GM19043 (cell line): ENCODE results near the gene SORCS2.

Experiments
- ATAC-seq: cut with Tn5 transposase; IDR thresholded peaks from one replicate; pipeline ENCODE4 v1.9.1; 2021; ENCODE audit warnings: low read depth; ENCODE audit not compliant: unreplicated experiment

The SORCS2 gene

GRCh38 chr4:7477695-7478094 lies 285.4 kb downstream of the SORCS2 start:
- ATAC-seq, result no peak

GRCh38 chr4:7478665-7479064 lies 286.3 kb downstream of the SORCS2 start:
- no peak for ATAC-seq

- ATAC-seq, result no peak
Measured at GRCh38 chr4:7480423-7480822, 288.1 kb downstream of the SORCS2 start.

GRCh38 chr4:7481227-7481626 lies 288.9 kb downstream of the SORCS2 start:
- ATAC-seq, result no peak

- no peak for ATAC-seq
Measured at GRCh38 chr4:7485096-7485495, 292.8 kb downstream of the SORCS2 start.

GRCh38 chr4:7486101-7486500 lies 293.8 kb downstream of the SORCS2 start:
- no peak for ATAC-seq

- no peak for ATAC-seq
Measured at GRCh38 chr4:7487502-7487901, 295.2 kb downstream of the SORCS2 start.

- ATAC-seq, result no peak
Measured at GRCh38 chr4:7487998-7488671, 295.8 kb downstream of the SORCS2 start.

- ATAC-seq, result no peak
Measured at GRCh38 chr4:7491915-7492314, 299.6 kb downstream of the SORCS2 start.

GRCh38 chr4:7498446-7499200 lies 306.3 kb downstream of the SORCS2 start:
- no peak for ATAC-seq

GRCh38 chr4:7499661-7500060 lies 307.3 kb downstream of the SORCS2 start:
- no peak for ATAC-seq

- ATAC-seq, result no peak
Measured at GRCh38 chr4:7500404-7500803, 308.1 kb downstream of the SORCS2 start.

GRCh38 chr4:7501314-7501713 lies 309.0 kb downstream of the SORCS2 start:
- no peak for ATAC-seq

GRCh38 chr4:7501873-7502272 lies 309.5 kb downstream of the SORCS2 start:
- no peak for ATAC-seq

- no peak for ATAC-seq
Measured at GRCh38 chr4:7503559-7504249, 311.4 kb downstream of the SORCS2 start.

- ATAC-seq, result no peak
Measured at GRCh38 chr4:7505116-7505900, 313.0 kb downstream of the SORCS2 start.

- ATAC-seq, result no peak
Measured at GRCh38 chr4:7506119-7506518, 313.8 kb downstream of the SORCS2 start.

- ATAC-seq, result no peak
Measured at GRCh38 chr4:7506572-7506971, 314.2 kb downstream of the SORCS2 start.

- no peak for ATAC-seq
Measured at GRCh38 chr4:7507381-7507780, 315.0 kb downstream of the SORCS2 start.

- ATAC-seq, result no peak
Measured at GRCh38 chr4:7510066-7510465, 317.7 kb downstream of the SORCS2 start.

GRCh38 chr4:7510538-7510937 lies 318.2 kb downstream of the SORCS2 start:
- no peak for ATAC-seq
